GM12875 (cell line): ENCODE results near the gene VASH1.
A peak's percentile ranks its signal among the peaks of the same experiment; 100 is the strongest.

Experiments used
- H3K4me3 ChIP-seq: one replicate; pipeline ENCODE4 v1.5.1; 2011; ENCODE audit warnings: low read depth, low read length, control low read depth
- CTCF ChIP-seq: IDR thresholded peaks from 2 replicates; pipeline ENCODE4 v1.5.1; 2011; ENCODE audit warnings: low read depth, mild to moderate bottlenecking, control low read depth, inconsistent platforms, low read length, moderate library complexity, borderline replicate concordance; ENCODE audit not compliant: insufficient read depth

VASH1 gene

DNA sequence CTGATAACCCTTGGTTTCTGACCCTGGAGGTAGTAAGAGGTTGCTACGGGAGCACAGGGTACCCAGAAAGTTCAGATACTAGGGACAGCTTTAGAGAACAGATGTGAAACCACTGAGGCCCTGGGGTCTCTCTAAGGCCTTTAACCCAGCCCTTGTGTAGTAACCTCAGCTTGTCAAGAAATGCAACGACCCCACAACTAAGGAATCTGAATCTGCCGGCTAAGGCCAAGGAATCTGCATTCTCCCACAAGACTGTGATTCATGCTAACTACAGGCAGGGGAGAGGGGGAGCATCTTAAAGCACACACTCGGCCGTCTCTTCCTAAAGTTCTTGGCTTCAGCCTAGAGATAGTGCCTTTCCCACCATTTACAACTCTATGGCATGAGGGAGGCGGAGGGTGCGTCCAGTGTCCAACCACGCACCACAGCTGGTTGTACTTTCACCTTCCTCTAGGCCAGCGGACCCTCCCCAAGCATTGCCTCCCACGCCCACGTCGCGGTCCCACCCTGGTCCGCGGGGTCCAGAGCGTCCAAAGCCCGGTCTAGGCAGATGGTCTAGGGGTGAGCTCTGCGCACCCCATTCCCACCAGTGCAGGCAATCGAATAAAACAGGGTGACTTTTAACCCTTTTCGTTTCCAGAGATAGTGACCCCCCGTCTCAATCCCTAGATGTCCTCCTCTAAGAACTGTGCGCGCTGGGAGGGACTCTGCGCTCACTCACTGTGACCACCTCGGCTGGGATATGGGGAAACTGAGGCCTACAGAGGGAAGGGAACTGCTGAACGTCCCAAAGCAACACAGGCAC lies 735 bp upstream of the VASH1 start:
- peak overlapping the region; percentile 56 for H3K4me3 ChIP-seq
- TF ChIP-seq CTCF: no peak

DNA sequence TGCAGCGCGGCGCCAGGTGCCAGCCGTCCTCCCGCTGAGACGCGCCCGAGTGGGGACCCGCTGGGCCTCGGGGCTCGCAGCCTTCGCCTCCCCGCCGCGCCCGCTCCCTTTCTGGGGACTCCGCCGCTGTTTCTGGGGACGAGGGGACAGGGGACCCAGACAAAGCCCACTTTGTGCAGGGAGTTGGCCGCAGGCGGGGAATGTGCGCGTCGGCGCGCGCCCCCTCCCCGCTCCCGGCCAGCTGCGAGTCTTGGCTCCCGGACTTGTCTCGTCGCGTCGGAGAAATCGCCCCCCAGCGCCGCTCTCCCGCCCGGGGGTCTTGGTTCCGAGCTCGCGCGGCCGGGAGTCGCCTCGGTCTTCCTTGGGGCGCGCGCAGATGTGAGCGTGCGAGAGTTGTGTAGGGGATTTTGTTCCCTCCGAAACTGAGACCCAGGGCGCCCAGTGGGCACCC lies 717 bp downstream of the VASH1 start:
- H3K4me3 ChIP-seq: peak overlapping the region; percentile 56

GRCh38 chr14:76762411-76763095 lies 1.3 kb downstream of the VASH1 start:
- no peak for TF ChIP-seq CTCF
- no peak overlapping the region for H3K4me3 ChIP-seq

More for the DNA sequence above, 717 bp downstream of the VASH1 start:
- TF ChIP-seq CTCF: no peak

DNA sequence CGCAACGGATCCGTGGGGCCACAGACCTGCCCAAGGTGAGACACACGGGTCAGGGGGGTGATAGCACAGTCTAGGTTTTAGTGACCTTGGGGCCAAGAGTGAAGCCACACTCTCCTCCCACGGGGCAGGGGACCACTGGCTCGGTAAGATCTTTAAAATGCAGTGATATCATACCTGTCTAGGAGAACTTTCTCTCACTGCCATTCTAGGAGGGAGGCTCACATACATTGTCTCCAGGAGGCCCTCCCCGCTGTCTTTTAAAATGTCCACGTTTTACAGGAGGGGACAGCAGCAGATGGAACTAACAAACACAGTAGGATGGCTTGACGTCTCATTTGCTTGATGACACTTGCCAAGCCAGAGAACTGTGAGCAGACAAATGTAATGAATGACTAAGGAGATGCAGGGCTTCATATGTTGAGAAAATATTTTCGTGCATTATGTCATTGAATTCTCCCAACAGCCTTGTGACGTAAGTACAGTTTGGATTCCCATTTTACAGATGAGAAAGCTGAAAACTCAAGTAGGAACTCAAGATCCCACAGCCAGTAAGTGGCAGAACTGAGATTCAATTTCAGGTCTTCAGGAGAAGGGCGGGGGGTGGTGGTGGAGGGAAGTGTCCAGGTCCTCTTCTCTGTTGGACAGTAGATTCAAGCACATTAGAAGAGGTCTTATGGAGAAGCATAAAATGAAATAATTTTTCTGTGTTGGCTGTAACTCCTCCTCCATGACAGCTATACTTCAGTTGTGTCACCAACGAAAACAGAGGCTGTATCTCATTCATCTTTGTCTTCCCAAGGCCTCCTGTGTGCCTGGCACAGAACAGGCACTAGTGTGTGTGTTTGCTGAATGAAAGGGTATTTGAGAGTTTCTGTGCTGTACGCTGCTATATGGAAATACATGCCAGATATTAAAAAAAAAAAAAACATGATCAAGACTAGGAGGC lies 2.1 kb downstream of the VASH1 start:
- TF ChIP-seq CTCF: no peak
- no peak overlapping the region for H3K4me3 ChIP-seq

DNA sequence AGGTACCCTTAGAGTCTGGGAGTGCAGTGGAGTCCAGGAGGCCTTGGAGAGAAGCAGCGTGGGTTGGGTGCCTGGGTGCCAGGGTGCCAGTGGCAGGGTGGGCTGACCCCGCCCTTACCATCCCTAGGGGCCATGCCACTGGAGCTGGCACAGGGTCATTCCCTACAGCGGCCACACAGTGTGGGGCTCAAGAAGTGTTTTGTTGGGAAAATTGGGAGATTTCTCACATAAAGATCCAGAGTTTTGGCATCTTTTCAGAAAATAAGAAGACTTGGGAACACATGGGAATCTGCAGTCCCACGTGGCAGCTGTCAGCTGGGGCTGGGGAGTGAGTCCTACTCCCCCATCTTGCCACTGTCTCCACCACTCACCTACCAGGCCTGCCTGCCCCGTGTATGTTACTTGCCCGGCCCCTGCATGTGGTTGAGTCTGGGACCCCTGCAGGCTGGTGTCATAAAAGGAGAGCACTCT lies 4.2 kb downstream of the VASH1 start:
- H3K4me3 ChIP-seq: no peak overlapping the region
- no peak for TF ChIP-seq CTCF

DNA sequence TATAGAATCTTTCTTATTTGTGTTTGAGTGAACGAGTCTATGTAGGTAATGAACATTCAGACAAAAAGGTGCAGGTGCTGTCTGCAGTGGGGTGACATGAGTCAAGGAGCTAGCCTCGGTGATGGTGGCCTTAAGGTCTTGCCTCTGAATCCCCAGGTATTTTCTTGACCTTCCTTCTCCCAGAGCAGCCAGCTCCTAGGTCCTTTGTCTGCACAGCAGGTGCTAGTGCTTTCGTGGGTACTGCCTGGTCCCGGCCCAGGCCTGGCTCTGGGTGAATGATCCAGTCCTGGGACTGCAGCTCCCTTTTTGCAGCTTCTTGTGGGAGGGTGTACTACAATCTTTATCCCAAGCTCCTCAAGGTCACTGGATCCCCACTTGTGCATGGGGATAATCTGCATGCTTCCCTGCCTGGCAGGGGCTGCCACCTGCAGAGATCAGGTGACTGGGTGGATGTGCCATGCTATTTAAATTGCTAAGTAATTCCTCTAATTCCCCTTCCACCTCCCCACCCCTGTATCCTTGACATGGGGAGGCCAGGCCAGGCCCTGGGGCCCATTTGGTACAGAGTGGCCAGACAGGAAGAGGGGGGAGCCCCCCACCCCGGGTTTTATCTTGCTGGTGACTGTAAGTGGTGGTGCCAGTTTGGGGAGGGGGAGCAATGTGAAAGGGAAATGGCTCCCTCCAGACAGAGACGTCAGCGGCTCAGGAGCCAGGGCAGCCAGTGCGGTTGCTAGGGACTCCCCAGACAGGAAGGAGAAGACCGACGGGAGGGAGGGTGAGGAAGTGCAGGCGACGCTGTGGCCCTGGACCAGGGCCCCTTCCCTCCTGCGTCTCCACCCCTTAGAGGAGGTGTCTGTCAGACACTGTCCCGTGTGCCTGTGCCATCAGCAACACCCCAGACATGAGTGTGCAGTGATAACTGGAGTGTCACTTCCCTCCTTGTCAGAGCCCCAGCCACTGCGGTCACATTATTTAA lies 6.7 kb downstream of the VASH1 start:
- no peak for TF ChIP-seq CTCF

More for the DNA sequence above, 6.7 kb downstream of the VASH1 start:
- H3K4me3 ChIP-seq: peak overlapping the region; percentile 18
